ENCODE data around the gene TMPRSS4. TPM values are rescaled to one million over a fixed set of nuclear protein-coding genes. Genes with fewer than 3 reads are reported as not detected.

The TMPRSS4 gene
- total and polyA plus RNA-seq, 2 experiments from 2014 or later: 0.10 to 0.58 TPM

DNA sequence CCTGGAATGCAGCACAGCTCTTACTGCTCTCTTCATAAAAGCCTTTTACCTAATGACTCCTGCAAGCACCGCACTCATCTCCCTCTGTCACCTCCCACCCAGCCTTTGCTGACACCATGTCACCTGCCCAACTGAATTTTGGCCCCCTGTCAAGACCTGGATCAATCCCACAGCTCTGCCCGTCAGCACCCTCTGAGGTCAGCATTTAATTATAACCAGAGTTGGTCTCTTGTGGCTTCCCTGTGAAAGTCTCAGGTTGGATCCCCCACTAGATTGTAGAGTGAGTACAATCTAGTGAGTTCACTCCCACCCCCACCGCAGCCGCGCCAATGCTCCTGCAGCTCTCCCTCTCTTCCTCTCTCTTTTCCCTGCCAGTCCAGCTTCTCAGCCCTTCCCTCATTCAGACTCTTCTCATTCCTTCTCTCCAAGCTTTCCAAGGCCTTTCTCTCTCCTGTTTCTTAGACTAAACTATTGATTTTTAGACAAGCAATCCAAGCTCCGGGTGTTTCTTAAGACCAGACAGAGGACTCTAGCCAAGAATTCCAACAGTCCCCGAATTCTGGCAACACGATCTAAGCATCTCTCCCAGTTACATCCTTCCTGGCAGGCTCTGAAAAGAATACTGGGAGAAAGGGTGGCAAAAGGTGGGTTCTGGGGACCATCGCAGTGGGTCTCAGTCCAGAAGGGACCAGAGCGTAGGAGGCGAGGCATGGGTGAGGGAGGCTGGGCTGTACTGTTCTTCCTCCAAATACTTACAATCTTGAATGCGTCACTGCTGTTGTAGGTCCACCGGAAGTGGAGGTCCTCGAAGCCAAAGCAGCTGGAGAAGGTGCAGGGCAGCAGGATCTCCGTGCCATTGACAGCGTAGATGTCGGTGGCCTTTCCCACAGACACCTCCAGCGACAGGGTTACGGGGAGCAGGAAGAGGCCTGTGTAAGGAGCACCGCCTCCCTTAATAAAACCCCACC, 67.7 kb downstream of the TMPRSS4 start (continued):
- TF ChIP-seq, protein P1, sequence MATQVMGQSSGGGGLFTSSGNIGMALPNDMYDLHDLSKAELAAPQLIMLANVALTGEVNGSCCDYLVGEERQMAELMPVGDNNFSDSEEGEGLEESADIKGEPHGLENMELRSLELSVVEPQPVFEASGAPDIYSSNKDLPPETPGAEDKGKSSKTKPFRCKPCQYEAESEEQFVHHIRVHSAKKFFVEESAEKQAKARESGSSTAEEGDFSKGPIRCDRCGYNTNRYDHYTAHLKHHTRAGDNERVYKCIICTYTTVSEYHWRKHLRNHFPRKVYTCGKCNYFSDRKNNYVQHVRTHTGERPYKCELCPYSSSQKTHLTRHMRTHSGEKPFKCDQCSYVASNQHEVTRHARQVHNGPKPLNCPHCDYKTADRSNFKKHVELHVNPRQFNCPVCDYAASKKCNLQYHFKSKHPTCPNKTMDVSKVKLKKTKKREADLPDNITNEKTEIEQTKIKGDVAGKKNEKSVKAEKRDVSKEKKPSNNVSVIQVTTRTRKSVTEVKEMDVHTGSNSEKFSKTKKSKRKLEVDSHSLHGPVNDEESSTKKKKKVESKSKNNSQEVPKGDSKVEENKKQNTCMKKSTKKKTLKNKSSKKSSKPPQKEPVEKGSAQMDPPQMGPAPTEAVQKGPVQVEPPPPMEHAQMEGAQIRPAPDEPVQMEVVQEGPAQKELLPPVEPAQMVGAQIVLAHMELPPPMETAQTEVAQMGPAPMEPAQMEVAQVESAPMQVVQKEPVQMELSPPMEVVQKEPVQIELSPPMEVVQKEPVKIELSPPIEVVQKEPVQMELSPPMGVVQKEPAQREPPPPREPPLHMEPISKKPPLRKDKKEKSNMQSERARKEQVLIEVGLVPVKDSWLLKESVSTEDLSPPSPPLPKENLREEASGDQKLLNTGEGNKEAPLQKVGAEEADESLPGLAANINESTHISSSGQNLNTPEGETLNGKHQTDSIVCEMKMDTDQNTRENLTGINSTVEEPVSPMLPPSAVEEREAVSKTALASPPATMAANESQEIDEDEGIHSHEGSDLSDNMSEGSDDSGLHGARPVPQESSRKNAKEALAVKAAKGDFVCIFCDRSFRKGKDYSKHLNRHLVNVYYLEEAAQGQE (IDR thresholded peaks at IDR 0.05; ENCODE audit: unreplicated experiment): no peak
- no peak for TF ChIP-seq JUNB (IDR thresholded peaks at IDR 0.05; ENCODE audit: unreplicated experiment)
- no peak for TF ChIP-seq STAT1 (IDR thresholded peaks at IDR 0.05; ENCODE audit: unreplicated experiment)
- TF ChIP-seq, protein P2, sequence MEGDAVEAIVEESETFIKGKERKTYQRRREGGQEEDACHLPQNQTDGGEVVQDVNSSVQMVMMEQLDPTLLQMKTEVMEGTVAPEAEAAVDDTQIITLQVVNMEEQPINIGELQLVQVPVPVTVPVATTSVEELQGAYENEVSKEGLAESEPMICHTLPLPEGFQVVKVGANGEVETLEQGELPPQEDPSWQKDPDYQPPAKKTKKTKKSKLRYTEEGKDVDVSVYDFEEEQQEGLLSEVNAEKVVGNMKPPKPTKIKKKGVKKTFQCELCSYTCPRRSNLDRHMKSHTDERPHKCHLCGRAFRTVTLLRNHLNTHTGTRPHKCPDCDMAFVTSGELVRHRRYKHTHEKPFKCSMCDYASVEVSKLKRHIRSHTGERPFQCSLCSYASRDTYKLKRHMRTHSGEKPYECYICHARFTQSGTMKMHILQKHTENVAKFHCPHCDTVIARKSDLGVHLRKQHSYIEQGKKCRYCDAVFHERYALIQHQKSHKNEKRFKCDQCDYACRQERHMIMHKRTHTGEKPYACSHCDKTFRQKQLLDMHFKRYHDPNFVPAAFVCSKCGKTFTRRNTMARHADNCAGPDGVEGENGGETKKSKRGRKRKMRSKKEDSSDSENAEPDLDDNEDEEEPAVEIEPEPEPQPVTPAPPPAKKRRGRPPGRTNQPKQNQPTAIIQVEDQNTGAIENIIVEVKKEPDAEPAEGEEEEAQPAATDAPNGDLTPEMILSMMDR (conservative IDR thresholded peaks at IDR 0.05; ENCODE audit: low read depth in 2 of 2): no peak
- TF ChIP-seq EZH2phosphoT487 (IDR thresholded peaks at IDR 0.05; ENCODE audit: unreplicated experiment): no peak
- TF ChIP-seq ZNF331 (CRISPR knock-in tag; IDR thresholded peaks at IDR 0.05; ENCODE audit: low read depth): no peak

DNA sequence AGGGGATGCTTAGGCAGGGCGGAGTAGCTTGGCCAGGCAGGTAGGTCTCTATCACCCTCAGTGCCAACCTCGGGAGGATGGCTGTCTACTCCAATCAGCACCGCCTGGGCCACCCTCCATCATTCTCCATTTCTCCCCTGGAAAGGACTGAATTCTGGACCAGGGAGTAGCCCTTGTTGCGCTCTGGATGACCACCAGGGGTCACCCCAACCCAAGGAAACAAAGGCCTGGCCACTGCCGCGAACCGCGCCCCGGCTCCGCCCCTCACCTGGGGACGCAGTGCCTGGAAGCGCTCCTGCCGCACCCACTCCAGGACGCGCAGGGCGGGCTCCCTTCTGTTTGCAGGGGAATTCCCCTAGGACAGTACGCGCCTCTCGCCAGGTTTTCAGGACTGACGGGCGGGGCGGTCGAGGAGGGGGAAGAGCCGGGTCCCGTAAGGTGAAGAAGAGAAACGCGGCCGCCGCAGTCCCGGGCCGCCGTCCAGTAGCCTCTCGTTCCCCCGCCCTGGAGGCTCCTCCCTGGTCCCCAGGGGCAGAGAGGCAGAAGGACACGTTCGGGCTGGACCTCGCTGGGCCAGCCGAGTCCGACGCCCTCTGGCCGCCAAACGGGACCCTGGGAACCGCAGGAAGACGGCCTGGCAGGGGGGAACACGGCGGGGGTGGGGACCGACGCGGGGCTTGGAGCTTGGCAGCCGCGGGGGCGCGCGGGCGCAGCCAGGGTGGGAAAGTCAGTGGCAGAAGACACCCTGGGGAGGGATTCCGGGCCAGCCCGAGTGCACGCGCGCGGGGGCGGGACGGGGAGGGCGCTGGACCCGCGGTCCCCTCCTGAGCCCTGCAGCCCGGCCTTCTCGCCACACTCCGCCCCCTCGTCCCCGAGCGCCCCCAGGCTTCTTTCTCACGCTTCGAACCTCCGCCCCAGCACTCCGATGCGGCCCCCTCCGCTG, 68.7 kb downstream of the TMPRSS4 start:
- Histone ChIP-seq H3K27me3 (ENCODE audit: insufficient read depth) (peaks cover 74% of the 10 kb centered on the region), H2AFZ (peak overlapping the region; percentile 89), H3F3A (replicated peaks; ENCODE audit: low read depth) (no peaks in the 10 kb centered on the region), H3K4me2 (peak overlapping the region; percentile 86), H3K4me3 (peak overlapping the region; percentile 76), H3K79me2 (replicated peaks; ENCODE audit: insufficient read depth) (no peaks in the 10 kb centered on the region), H3K27ac (ENCODE audit: low read depth) (no peak overlapping the region), H3K9me2 (ENCODE audit: insufficient read depth) (no peaks in the 10 kb centered on the region), H3K4me1 (ENCODE audit: insufficient read depth) (peaks cover 28% of the 10 kb centered on the region; the same call in 1 of the 2 replicates), H3K36me3 (ENCODE audit: insufficient read depth) (no peaks in the 10 kb centered on the region), H4K20me1 (replicated peaks; ENCODE audit: insufficient read depth) (0 out of 2 replicates have a peak, but pooled peaks cover 3% of the 10 kb centered on the region)
- Mint-ChIP-seq H3K4me1 (peaks cover 37% of the 10 kb centered on the region), H3K27ac (no peak overlapping the region), H3K9me3 (no peaks in the 10 kb centered on the region), H3K27me3 (ENCODE audit: insufficient read depth, low read depth, poor library complexity) (peaks cover 36% of the 10 kb centered on the region), H3K36me3 (ENCODE audit: low read depth) (no peaks in the 10 kb centered on the region), H3K4me3 (peak overlapping the region; percentile 70)
- ATAC-seq (peak; percentile 87), DNase-seq (ENCODE audit: low spot score) (peak; percentile 91)
- TF ChIP-seq, protein P3, sequence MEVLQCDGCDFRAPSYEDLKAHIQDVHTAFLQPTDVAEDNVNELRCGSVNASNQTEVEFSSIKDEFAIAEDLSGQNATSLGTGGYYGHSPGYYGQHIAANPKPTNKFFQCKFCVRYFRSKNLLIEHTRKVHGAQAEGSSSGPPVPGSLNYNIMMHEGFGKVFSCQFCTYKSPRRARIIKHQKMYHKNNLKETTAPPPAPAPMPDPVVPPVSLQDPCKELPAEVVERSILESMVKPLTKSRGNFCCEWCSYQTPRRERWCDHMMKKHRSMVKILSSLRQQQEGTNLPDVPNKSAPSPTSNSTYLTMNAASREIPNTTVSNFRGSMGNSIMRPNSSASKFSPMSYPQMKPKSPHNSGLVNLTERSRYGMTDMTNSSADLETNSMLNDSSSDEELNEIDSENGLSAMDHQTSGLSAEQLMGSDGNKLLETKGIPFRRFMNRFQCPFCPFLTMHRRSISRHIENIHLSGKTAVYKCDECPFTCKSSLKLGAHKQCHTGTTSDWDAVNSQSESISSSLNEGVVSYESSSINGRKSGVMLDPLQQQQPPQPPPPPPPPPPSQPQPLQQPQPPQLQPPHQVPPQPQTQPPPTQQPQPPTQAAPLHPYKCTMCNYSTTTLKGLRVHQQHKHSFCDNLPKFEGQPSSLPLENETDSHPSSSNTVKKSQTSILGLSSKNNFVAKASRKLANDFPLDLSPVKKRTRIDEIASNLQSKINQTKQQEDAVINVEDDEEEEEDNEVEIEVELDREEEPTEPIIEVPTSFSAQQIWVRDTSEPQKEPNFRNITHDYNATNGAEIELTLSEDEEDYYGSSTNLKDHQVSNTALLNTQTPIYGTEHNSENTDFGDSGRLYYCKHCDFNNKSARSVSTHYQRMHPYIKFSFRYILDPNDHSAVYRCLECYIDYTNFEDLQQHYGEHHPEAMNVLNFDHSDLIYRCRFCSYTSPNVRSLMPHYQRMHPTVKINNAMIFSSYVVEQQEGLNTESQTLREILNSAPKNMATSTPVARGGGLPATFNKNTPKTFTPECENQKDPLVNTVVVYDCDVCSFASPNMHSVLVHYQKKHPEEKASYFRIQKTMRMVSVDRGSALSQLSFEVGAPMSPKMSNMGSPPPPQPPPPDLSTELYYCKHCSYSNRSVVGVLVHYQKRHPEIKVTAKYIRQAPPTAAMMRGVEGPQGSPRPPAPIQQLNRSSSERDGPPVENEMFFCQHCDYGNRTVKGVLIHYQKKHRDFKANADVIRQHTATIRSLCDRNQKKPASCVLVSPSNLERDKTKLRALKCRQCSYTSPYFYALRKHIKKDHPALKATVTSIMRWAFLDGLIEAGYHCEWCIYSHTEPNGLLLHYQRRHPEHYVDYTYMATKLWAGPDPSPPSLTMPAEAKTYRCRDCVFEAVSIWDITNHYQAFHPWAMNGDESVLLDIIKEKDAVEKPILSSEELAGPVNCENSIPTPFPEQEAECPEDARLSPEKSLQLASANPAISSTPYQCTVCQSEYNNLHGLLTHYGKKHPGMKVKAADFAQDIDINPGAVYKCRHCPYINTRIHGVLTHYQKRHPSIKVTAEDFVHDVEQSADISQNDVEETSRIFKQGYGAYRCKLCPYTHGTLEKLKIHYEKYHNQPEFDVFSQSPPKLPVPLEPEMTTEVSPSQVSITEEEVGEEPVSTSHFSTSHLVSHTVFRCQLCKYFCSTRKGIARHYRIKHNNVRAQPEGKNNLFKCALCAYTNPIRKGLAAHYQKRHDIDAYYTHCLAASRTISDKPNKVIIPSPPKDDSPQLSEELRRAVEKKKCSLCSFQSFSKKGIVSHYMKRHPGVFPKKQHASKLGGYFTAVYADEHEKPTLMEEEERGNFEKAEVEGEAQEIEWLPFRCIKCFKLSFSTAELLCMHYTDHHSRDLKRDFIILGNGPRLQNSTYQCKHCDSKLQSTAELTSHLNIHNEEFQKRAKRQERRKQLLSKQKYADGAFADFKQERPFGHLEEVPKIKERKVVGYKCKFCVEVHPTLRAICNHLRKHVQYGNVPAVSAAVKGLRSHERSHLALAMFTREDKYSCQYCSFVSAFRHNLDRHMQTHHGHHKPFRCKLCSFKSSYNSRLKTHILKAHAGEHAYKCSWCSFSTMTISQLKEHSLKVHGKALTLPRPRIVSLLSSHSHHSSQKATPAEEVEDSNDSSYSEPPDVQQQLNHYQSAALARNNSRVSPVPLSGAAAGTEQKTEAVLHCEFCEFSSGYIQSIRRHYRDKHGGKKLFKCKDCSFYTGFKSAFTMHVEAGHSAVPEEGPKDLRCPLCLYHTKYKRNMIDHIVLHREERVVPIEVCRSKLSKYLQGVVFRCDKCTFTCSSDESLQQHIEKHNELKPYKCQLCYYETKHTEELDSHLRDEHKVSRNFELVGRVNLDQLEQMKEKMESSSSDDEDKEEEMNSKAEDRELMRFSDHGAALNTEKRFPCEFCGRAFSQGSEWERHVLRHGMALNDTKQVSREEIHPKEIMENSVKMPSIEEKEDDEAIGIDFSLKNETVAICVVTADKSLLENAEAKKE (CRISPR knock-in tag; IDR thresholded peaks at IDR 0.05): no peak
